ENCODE results near the gene PRSS36.

DNA sequence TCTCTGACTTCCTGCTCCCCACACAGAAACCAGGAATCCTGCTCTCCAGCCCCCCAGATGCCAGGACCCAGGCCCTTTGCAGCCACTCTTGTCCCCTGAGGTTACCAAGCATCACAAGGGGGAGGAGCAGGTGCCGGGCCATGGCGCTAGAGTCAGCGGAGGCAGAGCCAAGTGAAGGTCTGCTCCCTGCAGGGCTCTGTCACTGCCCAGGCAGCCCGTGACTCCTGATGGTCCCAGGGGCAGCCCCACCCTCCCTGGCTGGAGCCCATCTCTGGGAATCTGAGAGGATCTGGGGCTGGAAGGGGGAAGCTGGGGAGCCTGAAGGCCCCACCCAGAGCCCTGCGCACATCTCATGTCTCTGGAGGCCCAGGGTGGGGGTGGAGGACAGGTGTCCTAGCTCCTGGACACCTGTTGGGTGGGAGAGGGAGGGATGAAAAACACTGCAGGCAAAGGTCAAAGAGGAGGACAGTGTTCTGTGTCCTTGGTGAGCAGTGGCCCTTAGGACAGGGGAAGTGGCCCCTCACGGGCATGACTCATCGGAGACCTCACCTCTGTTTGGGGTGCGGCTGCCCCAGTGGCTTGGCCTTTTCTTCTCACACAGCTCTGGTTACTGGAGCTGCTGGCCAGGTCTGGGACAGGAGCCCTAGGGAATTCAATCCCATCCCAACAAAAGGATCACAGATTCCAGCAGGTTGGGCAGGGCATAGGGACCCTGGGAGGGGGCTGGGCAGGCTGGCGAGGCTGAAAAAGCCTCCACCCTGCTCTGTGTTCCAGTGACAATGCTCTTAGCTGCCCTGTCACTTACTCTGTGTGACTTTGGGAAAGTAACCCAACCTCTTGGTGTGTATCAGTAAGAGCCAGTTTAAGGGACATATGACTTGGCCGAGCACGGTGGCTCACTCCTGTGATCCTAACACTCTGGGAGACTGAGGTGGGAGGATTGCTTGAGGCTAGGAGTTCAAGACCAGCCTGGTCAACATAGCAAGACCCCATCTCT, at the start of gene PRSS36:
- TF ChIP-seq CTCF (IDR thresholded peaks at IDR 0.05; ENCODE audit: insufficient read depth, low read length, poor library complexity, severe bottlenecking) (no peak), EZH2phosphoT487 (conservative IDR thresholded peaks at IDR 0.05; ENCODE audit: low read length) (no peak)
